Neural progenitor cell (in vitro differentiated cells): ENCODE results near the gene TUBB3.

ENCODE experiments used
- EZH2 ChIP-seq: fragments of 200-600 bp; sonication (generic); IDR thresholded peaks from 2 replicates; pipeline ENCODE4 v1.6.1; 2017; ENCODE audit warnings: antibody characterized with exemption, mild to moderate bottlenecking, moderate library complexity
- EZH2phosphoT487 ChIP-seq: fragments of 200-600 bp; sonication (generic); IDR thresholded peaks from 2 replicates; pipeline ENCODE4 v1.6.1; 2017; ENCODE audit warnings: antibody characterized with exemption
- TF ChIP-seq, protein P1 (sequence below): fragments of 200-600 bp; sonication (generic); IDR thresholded peaks from 2 replicates; pipeline ENCODE4 v1.5.1; 2017; ENCODE audit warnings: antibody characterized with exemption, mild to moderate bottlenecking

DNA sequence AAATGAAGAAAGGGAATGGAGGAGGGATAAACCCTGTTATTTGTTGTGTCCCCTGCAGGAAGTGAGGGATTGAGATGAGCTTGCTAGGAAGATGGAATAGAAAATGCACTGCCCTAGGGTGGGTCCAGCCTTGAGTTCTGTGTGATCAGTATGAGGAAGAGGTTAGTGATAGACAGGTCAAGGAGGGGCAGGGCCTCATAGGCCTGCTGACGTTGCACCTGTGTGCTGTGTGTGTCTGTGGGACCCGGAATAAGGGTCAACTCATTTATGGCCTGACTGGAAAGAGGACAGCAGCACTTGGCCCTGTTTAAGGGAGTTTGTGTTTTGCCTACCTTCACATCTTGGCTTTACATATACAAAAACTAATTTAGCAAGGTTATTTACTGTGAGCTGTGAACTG lies 51.7 kb downstream of the TUBB3 start:
- TF ChIP-seq EZH2phosphoT487 = no peak
- TF ChIP-seq, protein P1, sequence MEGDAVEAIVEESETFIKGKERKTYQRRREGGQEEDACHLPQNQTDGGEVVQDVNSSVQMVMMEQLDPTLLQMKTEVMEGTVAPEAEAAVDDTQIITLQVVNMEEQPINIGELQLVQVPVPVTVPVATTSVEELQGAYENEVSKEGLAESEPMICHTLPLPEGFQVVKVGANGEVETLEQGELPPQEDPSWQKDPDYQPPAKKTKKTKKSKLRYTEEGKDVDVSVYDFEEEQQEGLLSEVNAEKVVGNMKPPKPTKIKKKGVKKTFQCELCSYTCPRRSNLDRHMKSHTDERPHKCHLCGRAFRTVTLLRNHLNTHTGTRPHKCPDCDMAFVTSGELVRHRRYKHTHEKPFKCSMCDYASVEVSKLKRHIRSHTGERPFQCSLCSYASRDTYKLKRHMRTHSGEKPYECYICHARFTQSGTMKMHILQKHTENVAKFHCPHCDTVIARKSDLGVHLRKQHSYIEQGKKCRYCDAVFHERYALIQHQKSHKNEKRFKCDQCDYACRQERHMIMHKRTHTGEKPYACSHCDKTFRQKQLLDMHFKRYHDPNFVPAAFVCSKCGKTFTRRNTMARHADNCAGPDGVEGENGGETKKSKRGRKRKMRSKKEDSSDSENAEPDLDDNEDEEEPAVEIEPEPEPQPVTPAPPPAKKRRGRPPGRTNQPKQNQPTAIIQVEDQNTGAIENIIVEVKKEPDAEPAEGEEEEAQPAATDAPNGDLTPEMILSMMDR = no peak
- TF ChIP-seq EZH2 = no peak
